Kidney epithelial cell (primary cell): Measurements from ENCODE around the gene ANO7. TPM values are rescaled to one million over a fixed set of nuclear protein-coding genes. Genes with fewer than 3 reads are reported as not detected.
A peak's percentile ranks its signal among the peaks of the same experiment; 100 is the strongest.

Source experiments
- DNase-seq: peaks from one replicate; pipeline ENCODE4 v3.0.0-alpha.2; 2010; ENCODE audit warnings: low read depth
- H3K27me3 ChIP-seq: 2 replicates; pipeline ENCODE4 v1.6.0; 2011; ENCODE audit warnings: low read length; ENCODE audit not compliant: control insufficient read depth, insufficient read depth
- H3K36me3 ChIP-seq: 2 replicates; pipeline ENCODE4 v1.5.1; 2011; ENCODE audit warnings: low read length; ENCODE audit not compliant: control insufficient read depth, insufficient read depth
- H3K4me3 ChIP-seq: 2 replicates; pipeline ENCODE4 v1.5.1; 2011; ENCODE audit warnings: low read depth, mild to moderate bottlenecking, control low read depth, low read length
- CTCF ChIP-seq: IDR thresholded peaks from 2 replicates; pipeline ENCODE4 v1.5.1; 2011; ENCODE audit warnings: mild to moderate bottlenecking, moderate library complexity, low read length, control low read depth, inconsistent platforms; ENCODE audit not compliant: insufficient read depth, poor library complexity, severe bottlenecking
- total RNA-seq: library from RNA; depleted of rRNA; stranded (reverse); fragments of >200 nt; gene quantifications from 2 replicates; pipeline ENCODE4 v1.2.3, GENCODE V29; 2015

The ANO7 gene
- total RNA-seq, 1 donor from 2014 or later, result 1.9 TPM

DNA sequence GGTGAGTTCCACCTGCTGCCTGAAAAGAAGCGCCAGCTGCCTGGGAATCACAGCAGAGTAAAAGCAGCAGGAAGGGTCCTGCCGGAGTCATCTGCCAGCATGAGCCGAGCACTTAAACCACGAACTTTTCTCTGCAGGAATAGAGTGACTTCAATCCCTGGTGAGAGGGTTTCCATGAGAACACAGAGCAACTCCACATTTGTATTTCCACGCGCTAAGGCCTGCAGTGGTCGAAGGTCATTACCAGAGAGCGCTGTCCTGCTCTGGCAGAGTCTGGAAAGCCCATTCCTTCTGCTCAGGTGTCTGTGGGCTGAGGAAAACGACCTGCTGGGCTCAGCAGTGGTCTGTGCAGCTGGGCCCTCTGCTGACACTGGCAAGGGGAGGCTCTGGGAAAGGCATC lies 45.9 kb upstream of the ANO7 start:
- DNase-seq, result no peak
- no peak overlapping the region for H3K4me3 ChIP-seq
- no peaks in the 10 kb centered on the region for H3K27me3 ChIP-seq
- TF ChIP-seq CTCF, result no peak
- H3K36me3 ChIP-seq, result no peaks in the 10 kb centered on the region

GRCh38 chr2:241146286-241146685 lies 42.2 kb upstream of the ANO7 start:
- H3K36me3 ChIP-seq, result no peaks in the 10 kb centered on the region
- no peaks in the 10 kb centered on the region for H3K27me3 ChIP-seq
- no peak for TF ChIP-seq CTCF
- no peak overlapping the region for H3K4me3 ChIP-seq
- no peak for DNase-seq

DNA sequence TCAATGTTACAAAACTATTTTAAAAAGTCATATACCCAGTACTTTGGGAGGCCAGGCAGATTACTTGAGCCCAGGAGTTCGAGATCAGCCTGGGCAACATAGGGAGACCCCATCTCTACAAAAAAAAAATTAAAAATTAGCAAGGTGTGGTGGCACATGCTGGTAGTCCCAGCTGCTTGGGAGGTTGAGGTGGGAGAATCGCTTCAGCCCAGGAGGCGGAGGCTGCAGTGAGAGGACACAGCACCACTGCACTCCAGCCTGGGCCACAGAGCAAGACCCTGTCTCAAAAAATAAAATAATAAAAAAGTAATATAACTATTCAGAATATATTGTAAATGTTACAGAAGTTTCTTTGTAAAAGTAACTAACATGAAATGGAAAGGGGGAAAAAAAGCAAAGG lies 41.1 kb upstream of the ANO7 start:
- Histone ChIP-seq H3K27me3 (no peaks in the 10 kb centered on the region), H3K4me3 (no peak overlapping the region), H3K36me3 (no peaks in the 10 kb centered on the region)
- DNase-seq, result no peak
- TF ChIP-seq CTCF, result no peak

DNA sequence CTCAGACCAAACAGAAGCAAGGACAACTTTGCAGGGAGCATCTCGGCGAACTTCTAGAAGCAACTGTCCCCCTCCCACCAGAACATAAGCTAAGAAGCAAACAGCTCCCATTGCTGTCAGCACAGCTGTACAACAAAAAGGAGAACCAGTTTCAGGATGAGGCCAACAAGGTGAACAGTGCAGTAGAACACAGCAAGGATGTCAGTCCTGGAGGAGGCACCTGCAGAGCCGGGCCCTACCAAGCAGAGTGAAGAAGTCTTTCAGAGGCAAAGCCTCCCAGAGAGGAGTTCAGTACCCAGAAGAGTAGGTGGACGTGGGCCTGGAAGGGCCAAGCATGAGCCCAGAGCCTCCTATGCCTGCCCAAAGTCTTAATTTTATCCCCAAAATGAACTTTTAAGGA lies 40.2 kb upstream of the ANO7 start:
- TF ChIP-seq CTCF, result no peak
- no peaks in the 10 kb centered on the region for H3K27me3 ChIP-seq
- peak overlapping the region; percentile 70 for H3K4me3 ChIP-seq
- DNase-seq, result no peak
- no peaks in the 10 kb centered on the region for H3K36me3 ChIP-seq

GRCh38 chr2:241148891-241149674 lies 39.4 kb upstream of the ANO7 start, which contains the start of gene PASK:
Gene PASK, minus strand, starts transcription at chr2:241149472. Its CDS starts 6,440 bp downstream, at chr2:241143032.
- peak; percentile 88 for DNase-seq
- Histone ChIP-seq H3K4me3 (peak within 1 kb of the TSS; percentile 70), H3K36me3 (no peaks in the 10 kb centered on the region), H3K27me3 (no peaks in the 10 kb centered on the region)
- no peak for TF ChIP-seq CTCF

DNA sequence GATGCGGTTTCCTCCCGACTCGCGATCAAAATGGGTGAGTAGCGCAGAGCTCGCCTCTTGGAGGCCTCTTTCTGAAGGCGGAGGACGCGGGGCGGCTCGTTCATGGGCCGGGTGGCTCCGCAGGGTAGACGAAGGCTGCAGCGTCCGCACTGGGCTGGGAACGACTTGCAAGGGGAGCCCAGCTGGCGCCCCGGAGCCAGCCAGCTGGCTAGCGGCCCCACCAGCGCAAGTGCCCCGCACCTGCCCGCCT lies 38.9 kb upstream of the ANO7 start:
- peak overlapping the region; percentile 70 for H3K4me3 ChIP-seq
- no peaks in the 10 kb centered on the region for H3K36me3 ChIP-seq
- DNase-seq, result no peak
- H3K27me3 ChIP-seq, result no peaks in the 10 kb centered on the region
- no peak for TF ChIP-seq CTCF
